LNCaP clone FGC (cell line): ENCODE data around the gene INPP4A.

ENCODE experiments used
- DNase-seq: peaks from one replicate; pipeline ENCODE4 v3.0.0-alpha.2; 2011; ENCODE audit warnings: low read depth
- H3K4me3 ChIP-seq: 2 replicates; pipeline ENCODE4 v1.5.1; 2011; ENCODE audit warnings: mild to moderate bottlenecking, low read depth, low read length, control low read depth
- TF ChIP-seq, protein P1 (sequence below): IDR thresholded peaks from 2 replicates; pipeline ENCODE4 v1.5.1; 2012; ENCODE audit warnings: mild to moderate bottlenecking; ENCODE audit not compliant: control insufficient read depth, insufficient read depth; ENCODE audit errors: extremely low read depth

The INPP4A gene

DNA sequence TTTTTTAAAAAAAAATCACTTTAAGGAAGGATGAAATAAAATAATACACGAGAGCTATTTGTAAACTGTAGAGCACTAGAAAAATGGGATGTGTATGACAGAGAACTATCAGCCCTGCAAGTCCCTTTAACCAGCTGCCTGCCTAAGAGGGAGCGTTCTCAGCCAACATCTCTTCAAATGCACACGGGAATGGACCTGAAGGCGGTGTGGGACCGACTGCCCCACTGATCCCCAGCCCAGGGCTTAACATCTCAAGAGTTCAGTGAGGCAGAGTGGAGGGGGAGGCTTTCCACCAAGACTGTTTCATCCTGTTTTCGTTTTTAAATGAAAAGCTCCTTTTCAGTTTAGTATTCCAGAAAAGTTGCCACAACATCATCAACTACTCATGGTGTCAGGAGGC is 2.2 kb downstream of the INPP4A start:
- no peak overlapping the region for H3K4me3 ChIP-seq
- no peak for DNase-seq
- TF ChIP-seq, protein P1, sequence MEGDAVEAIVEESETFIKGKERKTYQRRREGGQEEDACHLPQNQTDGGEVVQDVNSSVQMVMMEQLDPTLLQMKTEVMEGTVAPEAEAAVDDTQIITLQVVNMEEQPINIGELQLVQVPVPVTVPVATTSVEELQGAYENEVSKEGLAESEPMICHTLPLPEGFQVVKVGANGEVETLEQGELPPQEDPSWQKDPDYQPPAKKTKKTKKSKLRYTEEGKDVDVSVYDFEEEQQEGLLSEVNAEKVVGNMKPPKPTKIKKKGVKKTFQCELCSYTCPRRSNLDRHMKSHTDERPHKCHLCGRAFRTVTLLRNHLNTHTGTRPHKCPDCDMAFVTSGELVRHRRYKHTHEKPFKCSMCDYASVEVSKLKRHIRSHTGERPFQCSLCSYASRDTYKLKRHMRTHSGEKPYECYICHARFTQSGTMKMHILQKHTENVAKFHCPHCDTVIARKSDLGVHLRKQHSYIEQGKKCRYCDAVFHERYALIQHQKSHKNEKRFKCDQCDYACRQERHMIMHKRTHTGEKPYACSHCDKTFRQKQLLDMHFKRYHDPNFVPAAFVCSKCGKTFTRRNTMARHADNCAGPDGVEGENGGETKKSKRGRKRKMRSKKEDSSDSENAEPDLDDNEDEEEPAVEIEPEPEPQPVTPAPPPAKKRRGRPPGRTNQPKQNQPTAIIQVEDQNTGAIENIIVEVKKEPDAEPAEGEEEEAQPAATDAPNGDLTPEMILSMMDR = no peak

DNA sequence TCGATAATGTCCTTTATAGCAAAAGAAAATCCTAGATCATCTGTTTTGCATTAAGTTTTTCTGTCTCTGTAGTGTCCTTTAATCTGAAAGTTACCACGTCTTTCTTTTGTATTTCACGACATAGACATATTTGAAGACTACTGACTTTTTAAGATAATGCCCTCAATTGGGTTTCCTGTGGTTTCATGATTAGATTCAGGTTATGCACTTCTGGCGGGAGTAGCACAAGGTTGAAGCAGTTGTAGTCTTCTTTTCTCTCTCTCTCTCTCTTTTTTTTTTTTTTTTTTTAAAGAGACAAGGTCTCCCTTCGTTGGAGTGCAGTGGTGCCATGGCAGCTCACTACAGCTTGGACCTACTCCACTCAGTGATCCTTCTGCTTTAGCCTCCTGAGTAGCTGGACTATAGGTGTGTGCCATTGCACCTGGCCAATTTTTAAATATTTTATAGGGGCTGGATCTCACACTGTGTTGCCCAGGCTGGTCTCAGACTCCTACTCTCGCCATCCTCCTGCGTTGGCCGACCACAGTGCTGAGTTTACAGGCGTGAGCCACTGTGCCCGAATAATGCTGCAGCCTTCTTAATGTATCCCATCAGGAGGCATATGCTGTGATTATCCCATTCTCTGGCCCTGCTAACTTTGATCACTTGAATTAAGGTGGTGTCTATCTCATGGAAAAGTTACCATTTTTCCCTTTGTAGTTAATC is 3.9 kb downstream of the INPP4A start:
- no peak overlapping the region for H3K4me3 ChIP-seq
- no peak for DNase-seq

DNA sequence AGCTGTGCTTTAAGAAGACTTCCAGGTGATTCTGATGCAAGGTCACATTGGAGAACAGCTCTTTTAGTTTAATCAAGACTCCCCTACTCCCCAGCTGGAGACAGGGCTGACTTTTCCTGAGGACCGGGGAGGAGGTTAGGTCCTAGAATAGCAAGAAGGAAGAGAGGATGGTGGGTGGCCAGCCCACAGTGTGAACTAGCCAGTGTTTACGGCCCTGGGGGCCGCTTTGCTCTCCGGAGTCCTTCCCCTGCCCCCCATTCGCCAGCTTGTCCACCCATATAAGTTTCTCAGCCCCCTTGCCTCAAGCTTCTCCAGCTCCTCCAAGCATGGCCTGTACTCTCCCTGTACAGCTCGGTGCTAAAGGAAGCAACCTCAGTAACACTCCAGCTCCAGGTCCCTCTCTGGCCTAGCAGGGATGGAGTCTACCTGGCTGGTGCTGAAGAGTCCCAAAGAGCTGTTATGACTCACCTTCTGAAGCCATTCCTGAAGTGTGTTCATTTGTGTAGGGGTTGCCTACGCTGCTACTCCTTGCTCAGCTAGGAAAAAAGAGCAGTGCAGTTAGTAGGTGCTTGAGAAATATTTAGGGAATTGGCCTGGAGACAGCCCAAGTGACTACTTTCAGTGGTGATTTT is 7.9 kb downstream of the INPP4A start:
- no peak overlapping the region for H3K4me3 ChIP-seq
- TF ChIP-seq, protein P1 = no peak
- DNase-seq = no peak

More for the DNA sequence above, 3.9 kb downstream of the INPP4A start:
- TF ChIP-seq, protein P1 = no peak

DNA sequence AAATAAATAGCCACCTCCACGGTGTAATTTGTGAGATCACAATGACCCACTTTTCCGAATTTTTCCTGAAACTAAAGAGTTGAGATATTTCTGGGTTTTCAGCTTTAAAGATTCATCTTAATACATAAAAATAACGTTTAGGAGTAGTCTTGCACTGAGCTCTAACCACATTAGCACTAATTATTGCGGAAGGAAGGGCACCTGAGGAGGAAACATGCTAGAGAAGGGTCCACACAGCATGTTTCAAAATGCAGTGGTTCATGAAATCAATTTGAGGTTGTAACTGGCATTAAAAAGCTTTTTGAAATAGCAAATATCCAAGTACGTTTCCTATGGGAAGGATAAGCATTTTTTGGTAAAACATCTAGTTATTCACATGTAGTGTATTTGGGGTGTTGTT is 8.4 kb downstream of the INPP4A start:
- DNase-seq = no peak
- H3K4me3 ChIP-seq = no peak overlapping the region
- TF ChIP-seq, protein P1 = no peak

DNA sequence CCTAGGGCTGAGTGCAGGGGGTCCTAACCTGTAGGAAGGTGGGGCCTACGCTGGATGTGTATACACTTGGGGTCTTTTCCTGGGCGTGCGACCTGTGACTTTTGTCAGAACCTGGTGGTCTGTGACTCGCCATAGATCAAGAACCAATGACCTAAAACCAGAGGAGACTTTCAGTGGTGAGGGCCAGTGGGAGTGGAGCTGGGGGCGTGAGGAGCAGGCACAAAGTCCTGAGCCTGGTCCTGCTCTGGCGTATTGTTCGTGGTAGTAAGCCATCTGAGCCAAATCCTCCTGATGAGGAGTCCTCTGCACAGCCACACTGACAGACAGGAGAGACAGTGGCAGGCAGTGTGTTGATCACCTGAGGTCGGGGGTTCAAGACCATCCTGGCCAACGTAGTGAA is 8.9 kb downstream of the INPP4A start:
- H3K4me3 ChIP-seq = no peak overlapping the region
- no peak for DNase-seq
- TF ChIP-seq, protein P1 = no peak

DNA sequence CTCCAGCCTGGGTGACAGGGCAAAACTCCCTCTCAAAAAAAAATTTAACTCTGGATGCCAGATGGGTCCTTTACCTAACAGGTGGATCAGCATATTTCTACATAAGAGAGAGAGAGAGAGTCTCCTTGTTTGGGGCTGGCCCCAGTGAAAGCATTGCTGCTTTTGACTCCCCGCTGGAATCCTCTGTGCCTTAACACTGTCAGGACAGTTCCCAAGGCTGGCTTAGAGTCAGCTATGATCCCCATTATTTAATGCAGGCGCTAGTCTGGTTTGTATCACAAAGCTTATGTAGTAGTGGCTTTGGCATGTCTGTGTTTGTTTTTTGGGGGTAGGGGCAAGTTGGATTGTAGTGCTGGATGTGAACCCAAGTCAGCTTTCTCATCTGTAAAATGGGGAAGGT is 9.4 kb downstream of the INPP4A start:
- TF ChIP-seq, protein P1 = no peak
- no peak overlapping the region for H3K4me3 ChIP-seq
- DNase-seq = no peak
